IMR-90 (cell line): ENCODE measurements around the gene SLC26A1. TPM values are rescaled to one million over a fixed set of nuclear protein-coding genes. Genes with fewer than 3 reads are reported as not detected.

ENCODE experiments used
- ATAC-seq: fragments of 200-7000 bp; cut with Tn5 transposase; 2 replicates; pipeline ENCODE4 v1.9.1; 2020; ENCODE audit warnings: low read depth, mild to moderate bottlenecking, moderate library complexity
- BruUV-seq: library from RNA; stranded (reverse); fragments of 400-500 nt; replicated peaks from 2 replicates; lab custom pipeline; 2021; lab: Mats Ljungman, UMichigan
- CTCF ChIA-PET: fragments of 300-600 bp; formaldehyde crosslinking; extraction: SDS; loops from one replicate; lab custom pipeline; 2021; ENCODE audit warnings: antibody characterized with exemption; lab: Yijun Ruan, JAX
- POLR2A ChIA-PET: fragments of 300-600 bp; sonication (Branson Sonifier 250); formaldehyde crosslinking; loops from one replicate; lab custom pipeline; 2022; ENCODE audit warnings: antibody characterized with exemption; ENCODE audit not compliant: unreplicated experiment; lab: Charles Lee
- DNase-seq: peaks from one replicate; pipeline ENCODE4 v3.0.0; 2013
- H2AFZ ChIP-seq: replicated peaks from 2 replicates; pipeline ENCODE3; 2013; ENCODE audit warnings: low read length, mild to moderate bottlenecking; ENCODE audit not compliant: poor library complexity
- H2AK5ac ChIP-seq: 2 replicates; pipeline ENCODE4 v1.6.1; 2013; ENCODE audit warnings: low read depth, low read length, inconsistent platforms
- H2AK9ac ChIP-seq: replicated peaks from 2 replicates; pipeline ENCODE3; 2013; ENCODE audit warnings: mild to moderate bottlenecking, low read depth, low read length, moderate library complexity; ENCODE audit not compliant: poor library complexity
- H2BK120ac ChIP-seq: 2 replicates; pipeline ENCODE4 v1.6.1; 2013; ENCODE audit warnings: low read depth, low read length, inconsistent platforms
- H2BK15ac ChIP-seq: 3 replicates; pipeline ENCODE4 v1.6.1; 2013; ENCODE audit warnings: low read depth, low read length, inconsistent platforms
- H2BK20ac ChIP-seq: 2 replicates; pipeline ENCODE4 v1.6.1; 2013; ENCODE audit warnings: low read depth, mild to moderate bottlenecking, inconsistent platforms, low read length, moderate library complexity
- H2BK5ac ChIP-seq: 2 replicates; pipeline ENCODE4 v1.6.1; 2013; ENCODE audit warnings: mild to moderate bottlenecking, low read depth, low read length, inconsistent platforms; ENCODE audit not compliant: poor library complexity, severe bottlenecking
- H3K14ac ChIP-seq: replicated peaks from 2 replicates; pipeline ENCODE4 v1.6.1; 2013; ENCODE audit warnings: low read depth, low read length, inconsistent platforms
- H3K18ac ChIP-seq: 2 replicates; pipeline ENCODE4 v1.6.1; 2013; ENCODE audit warnings: low read depth, low read length, control low read depth
- H3K23ac ChIP-seq: 2 replicates; pipeline ENCODE4 v1.6.1; 2013; ENCODE audit warnings: low read depth, low read length, inconsistent platforms
- H3K27ac ChIP-seq: 2 replicates; pipeline ENCODE4 v1.5.1; 2013; ENCODE audit warnings: mild to moderate bottlenecking, control low read depth, low read length; ENCODE audit not compliant: insufficient read depth
- H3K27me3 ChIP-seq: 2 replicates; pipeline ENCODE4 v1.6.1; 2013; ENCODE audit warnings: low read length; ENCODE audit not compliant: control insufficient read depth, insufficient read depth
- H3K36me3 ChIP-seq: 2 replicates; pipeline ENCODE4 v1.6.1; 2013; ENCODE audit warnings: low read length, mixed read lengths; ENCODE audit not compliant: control insufficient read depth, insufficient read depth
- H3K4ac ChIP-seq: 2 replicates; pipeline ENCODE4 v1.6.1; 2013; ENCODE audit warnings: low read depth, low read length, inconsistent platforms
- H3K4me1 ChIP-seq: 2 replicates; pipeline ENCODE4 v1.6.1; 2013; ENCODE audit warnings: low read length, mixed read lengths; ENCODE audit not compliant: control insufficient read depth, insufficient read depth
- H3K4me2 ChIP-seq: 2 replicates; pipeline ENCODE4 v1.6.1; 2013; ENCODE audit warnings: low read depth, mild to moderate bottlenecking, control low read depth, low read length, moderate library complexity
- H3K4me3 ChIP-seq: 2 replicates; pipeline ENCODE4 v1.5.1; 2013; ENCODE audit warnings: low read depth, mild to moderate bottlenecking, control low read depth, low read length, moderate library complexity; ENCODE audit not compliant: insufficient read depth
- H3K56ac ChIP-seq: 2 replicates; pipeline ENCODE4 v1.6.1; 2013; ENCODE audit warnings: low read length, inconsistent platforms; ENCODE audit not compliant: insufficient read depth; ENCODE audit errors: extremely low read depth
- H3K79me1 ChIP-seq, 2 experiments: 2 replicates each; pipeline ENCODE4 v1.6.1; 2013; ENCODE audit warnings: low read length in 2 of 2, inconsistent platforms in 1 of 2, low read depth in 1 of 2
- H3K9ac ChIP-seq: 2 replicates; pipeline ENCODE4 v1.6.1; 2013; ENCODE audit warnings: low read depth, low read length, control low read depth
- H3K9me1 ChIP-seq: 2 replicates; pipeline ENCODE4 v1.6.1; 2013; ENCODE audit warnings: low read length, inconsistent platforms; ENCODE audit not compliant: insufficient read depth
- H3K9me3 ChIP-seq: 2 replicates; pipeline ENCODE4 v1.6.1; 2013; ENCODE audit warnings: low read length; ENCODE audit not compliant: control insufficient read depth, insufficient read depth
- H4K20me1 ChIP-seq: 2 replicates; pipeline ENCODE4 v1.6.1; 2013; ENCODE audit warnings: low read length, inconsistent platforms; ENCODE audit not compliant: insufficient read depth
- H4K5ac ChIP-seq: 2 replicates; pipeline ENCODE4 v1.6.1; 2013; ENCODE audit warnings: mild to moderate bottlenecking, low read depth, low read length, control low read depth
- H4K8ac ChIP-seq, 2 experiments: 2 replicates each; pipeline ENCODE4 v1.6.1; 2013; ENCODE audit warnings: low read depth in 2 of 2, low read length in 2 of 2, control low read depth in 1 of 2, inconsistent platforms in 1 of 2
- H4K91ac ChIP-seq: 2 replicates; pipeline ENCODE4 v1.6.1; 2013; ENCODE audit warnings: low read depth, low read length, inconsistent platforms; ENCODE audit not compliant: insufficient read depth
- BHLHE40 ChIP-seq: fragments of 150-350 bp; IDR thresholded peaks from 2 replicates; pipeline ENCODE4 v1.6.1; 2016; ENCODE audit warnings: mild to moderate bottlenecking, low read depth, low read length
- CEBPB ChIP-seq: IDR thresholded peaks from 2 replicates; pipeline ENCODE4 v1.6.1; 2012; ENCODE audit warnings: low read depth, low read length, improper control_type of control experiment
- CHD1 ChIP-seq: IDR thresholded peaks from 2 replicates; pipeline ENCODE4 v1.6.1; 2012; ENCODE audit warnings: low read depth, low read length, improper control_type of control experiment
- MAFK ChIP-seq: IDR thresholded peaks from 2 replicates; pipeline ENCODE4 v1.6.1; 2012; ENCODE audit warnings: low read depth, low read length, improper control_type of control experiment
- MAZ ChIP-seq: IDR thresholded peaks from 2 replicates; pipeline ENCODE4 v1.6.1; 2012; ENCODE audit warnings: low read depth, mild to moderate bottlenecking, low read length, improper control_type of control experiment, moderate library complexity, borderline replicate concordance
- MXI1 ChIP-seq: IDR thresholded peaks from 2 replicates; pipeline ENCODE4 v1.6.1; 2012; ENCODE audit warnings: low read depth, mild to moderate bottlenecking, low read length, moderate library complexity, borderline replicate concordance
- NFE2L2 ChIP-seq: fragments of 150-350 bp; IDR thresholded peaks from 2 replicates; pipeline ENCODE4 v1.6.1; 2016; ENCODE audit warnings: low read depth, mild to moderate bottlenecking, low read length
- RAD21 ChIP-seq: IDR thresholded peaks from 2 replicates; pipeline ENCODE4 v1.6.1; 2012; ENCODE audit warnings: low read length, improper control_type of control experiment
- RCOR1 ChIP-seq: IDR thresholded peaks from 2 replicates; pipeline ENCODE4 v1.6.1; 2012; ENCODE audit warnings: mild to moderate bottlenecking, low read length, improper control_type of control experiment; ENCODE audit not compliant: insufficient replicate concordance
- RFX5 ChIP-seq: IDR thresholded peaks from 2 replicates; pipeline ENCODE4 v1.8.0; 2012; ENCODE audit warnings: low read depth, mild to moderate bottlenecking, low read length, moderate library complexity
- SMC3 ChIP-seq: fragments of 150-350 bp; IDR thresholded peaks from 2 replicates; pipeline ENCODE4 v1.6.1; 2016; ENCODE audit warnings: low read depth, mild to moderate bottlenecking, antibody characterized with exemption, low read length, moderate library complexity
- WGBS, 2 experiments: methylation state at CpG; one replicate each; pipeline versions ENCODE4 v1.1.5 to v1.1.7; 2013; ENCODE audit warnings: missing lambda C conversion rate in 2 of 2; ENCODE audit not compliant: insufficient read length in 1 of 2; ENCODE audit errors: extremely low coverage in 2 of 2; 5-methylcytosine and 5-hydroxymethylcytosine counted together
- dilution Hi-C: fragments of 300-500 bp; cut with HindIII; formaldehyde crosslinking; loops from one replicate; pipeline ENCODE4 v1.14.3; 2018; ENCODE audit warnings: low sequenced_read_pairs; ENCODE audit not compliant: unreplicated experiment
- in situ Hi-C: fragments of 300-500 bp; cut with MboI; formaldehyde crosslinking; loops from 3 replicates; pipeline ENCODE4 v1.14.3; 2019; ENCODE audit warnings: low sequenced_read_pairs, inconsistent platforms, mixed read lengths
- intact Hi-C: fragments of 100-400 bp; cut with micrococcal nuclease; formaldehyde crosslinking; loops from 2 replicates; pipeline ENCODE4 v1.10.0; 2022
- polyA plus RNA-seq, 3 experiments: library from polyadenylated mRNA; depleted of rRNA; stranded (reverse); fragments of >200 nt; gene quantifications; 2 replicates each; pipeline ENCODE4 v1.2.3, GENCODE V29; 2012; ENCODE audit warnings: low replicate concordance in 1 of 3
- total RNA-seq: library from RNA; depleted of rRNA; stranded (reverse); fragments of >200 nt; gene quantifications from 2 replicates; pipeline ENCODE4 v1.2.3, GENCODE V29; 2012
- TF ChIP-seq, protein P1 (sequence below): fragments of 150-350 bp; IDR thresholded peaks from 2 replicates; pipeline ENCODE4 v1.6.1; 2017; ENCODE audit warnings: mild to moderate bottlenecking, antibody characterized with exemption, low read length, low read depth
- TF ChIP-seq, protein P2 (sequence below): fragments of 150-350 bp; IDR thresholded peaks from 2 replicates; pipeline ENCODE4 v1.6.1; 2016; ENCODE audit warnings: low read depth, mild to moderate bottlenecking, low read length, moderate library complexity, borderline replicate concordance
- TF ChIP-seq, protein P3 (sequence below): conservative IDR thresholded peaks from 2 replicates; pipeline ENCODE4 v1.5.1; 2012; ENCODE audit warnings: mild to moderate bottlenecking, low read depth, low read length, improper control_type of control experiment

The SLC26A1 gene
- total and polyA plus RNA-seq, 2 of the 4 experiments (the other 2 are of a cell fraction) = 0.09 TPM; not detected in 1

DNA sequence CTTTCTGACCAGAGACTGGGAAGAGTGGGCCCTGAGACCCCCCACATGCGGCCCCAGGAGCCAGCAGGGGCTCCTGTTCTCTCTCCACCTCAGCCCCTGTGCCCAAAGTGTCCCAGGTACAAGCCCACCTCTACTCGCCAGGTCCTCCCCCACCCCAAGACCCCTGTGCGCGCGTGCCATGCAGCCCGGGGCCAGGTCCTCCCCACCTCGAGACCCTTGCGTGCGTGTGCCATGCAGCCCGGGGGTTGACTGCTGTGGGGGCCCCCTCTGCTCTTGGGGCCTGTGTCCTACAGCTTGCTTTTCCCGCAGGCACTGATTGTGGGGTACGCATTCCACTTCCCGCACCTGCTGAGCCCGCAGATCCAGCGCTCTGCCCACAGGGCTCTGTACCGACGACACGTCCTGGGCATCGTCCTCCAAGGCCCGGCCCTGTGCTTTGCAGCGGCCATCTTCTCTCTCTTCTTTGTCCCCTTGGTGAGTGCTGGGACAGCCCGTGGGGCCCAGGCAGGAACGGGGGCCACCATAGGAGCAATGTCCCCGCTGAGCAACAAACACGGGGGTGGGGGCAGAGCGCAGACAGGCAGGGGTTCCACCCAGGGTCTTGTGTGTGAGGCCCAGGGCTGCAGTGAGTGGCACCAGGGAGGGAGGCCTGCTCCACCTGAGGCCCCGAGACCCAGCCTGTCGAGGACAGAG is 40.2 kb downstream of the SLC26A1 start:
- Histone ChIP-seq H2BK15ac (no peak overlapping the region), H4K20me1 (peaks cover 7% of the 10 kb centered on the region; the same call in 1 of the 2 replicates), H3K27me3 (no peaks in the 10 kb centered on the region), H2AK9ac (peak overlapping the region; percentile 37), H3K23ac (no peak overlapping the region), H3K56ac (no peak overlapping the region), H2AK5ac (no peak overlapping the region), H3K9me1 (0 out of 2 replicates have a peak, but pooled peaks cover 5% of the 10 kb centered on the region), H4K5ac (no peak overlapping the region), H3K79me1 (no peaks in the 10 kb centered on the region), H2BK5ac (no peak overlapping the region), H4K8ac (no peak overlapping the region), H3K4ac (no peak overlapping the region), H3K9ac (no peak overlapping the region), H2AFZ (no peak overlapping the region), H2BK20ac (no peak overlapping the region), H3K4me2 (no peak overlapping the region), H3K36me3 (peaks cover 13% of the 10 kb centered on the region), H4K91ac (no peak overlapping the region), H3K14ac (no peak overlapping the region), H3K4me3 (no peak overlapping the region), H3K27ac (no peak overlapping the region), H3K18ac (no peak overlapping the region), H3K9me3 (no peaks in the 10 kb centered on the region), H3K4me1 (no peaks in the 10 kb centered on the region), H2BK120ac (no peak overlapping the region)
- no peak for TF ChIP-seq NFE2L2
- no peak for TF ChIP-seq MAZ
- no peak for TF ChIP-seq BHLHE40
- no peak for TF ChIP-seq MAFK
- no peak for TF ChIP-seq MXI1
- TF ChIP-seq RFX5 = no peak
- TF ChIP-seq SMC3 = no peak
- TF ChIP-seq, protein P1, sequence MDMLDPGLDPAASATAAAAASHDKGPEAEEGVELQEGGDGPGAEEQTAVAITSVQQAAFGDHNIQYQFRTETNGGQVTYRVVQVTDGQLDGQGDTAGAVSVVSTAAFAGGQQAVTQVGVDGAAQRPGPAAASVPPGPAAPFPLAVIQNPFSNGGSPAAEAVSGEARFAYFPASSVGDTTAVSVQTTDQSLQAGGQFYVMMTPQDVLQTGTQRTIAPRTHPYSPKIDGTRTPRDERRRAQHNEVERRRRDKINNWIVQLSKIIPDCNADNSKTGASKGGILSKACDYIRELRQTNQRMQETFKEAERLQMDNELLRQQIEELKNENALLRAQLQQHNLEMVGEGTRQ = no peak
- TF ChIP-seq, protein P2, sequence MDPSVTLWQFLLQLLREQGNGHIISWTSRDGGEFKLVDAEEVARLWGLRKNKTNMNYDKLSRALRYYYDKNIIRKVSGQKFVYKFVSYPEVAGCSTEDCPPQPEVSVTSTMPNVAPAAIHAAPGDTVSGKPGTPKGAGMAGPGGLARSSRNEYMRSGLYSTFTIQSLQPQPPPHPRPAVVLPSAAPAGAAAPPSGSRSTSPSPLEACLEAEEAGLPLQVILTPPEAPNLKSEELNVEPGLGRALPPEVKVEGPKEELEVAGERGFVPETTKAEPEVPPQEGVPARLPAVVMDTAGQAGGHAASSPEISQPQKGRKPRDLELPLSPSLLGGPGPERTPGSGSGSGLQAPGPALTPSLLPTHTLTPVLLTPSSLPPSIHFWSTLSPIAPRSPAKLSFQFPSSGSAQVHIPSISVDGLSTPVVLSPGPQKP = no peak
- no peak for TF ChIP-seq CHD1
- TF ChIP-seq, protein P3, sequence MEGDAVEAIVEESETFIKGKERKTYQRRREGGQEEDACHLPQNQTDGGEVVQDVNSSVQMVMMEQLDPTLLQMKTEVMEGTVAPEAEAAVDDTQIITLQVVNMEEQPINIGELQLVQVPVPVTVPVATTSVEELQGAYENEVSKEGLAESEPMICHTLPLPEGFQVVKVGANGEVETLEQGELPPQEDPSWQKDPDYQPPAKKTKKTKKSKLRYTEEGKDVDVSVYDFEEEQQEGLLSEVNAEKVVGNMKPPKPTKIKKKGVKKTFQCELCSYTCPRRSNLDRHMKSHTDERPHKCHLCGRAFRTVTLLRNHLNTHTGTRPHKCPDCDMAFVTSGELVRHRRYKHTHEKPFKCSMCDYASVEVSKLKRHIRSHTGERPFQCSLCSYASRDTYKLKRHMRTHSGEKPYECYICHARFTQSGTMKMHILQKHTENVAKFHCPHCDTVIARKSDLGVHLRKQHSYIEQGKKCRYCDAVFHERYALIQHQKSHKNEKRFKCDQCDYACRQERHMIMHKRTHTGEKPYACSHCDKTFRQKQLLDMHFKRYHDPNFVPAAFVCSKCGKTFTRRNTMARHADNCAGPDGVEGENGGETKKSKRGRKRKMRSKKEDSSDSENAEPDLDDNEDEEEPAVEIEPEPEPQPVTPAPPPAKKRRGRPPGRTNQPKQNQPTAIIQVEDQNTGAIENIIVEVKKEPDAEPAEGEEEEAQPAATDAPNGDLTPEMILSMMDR = no peak
- TF ChIP-seq CEBPB = no peak
- TF ChIP-seq RCOR1 = no peak
- TF ChIP-seq RAD21 = no peak
- DNase-seq (no peak), ATAC-seq (no peak)
- POLR2A ChIA-PET = no interaction called here
- no TSS peak for BruUV-seq
- CTCF ChIA-PET = no interaction called here
- WGBS, 2 experiments = 94% methylated on average over 21 of the region's 28 CpGs; no CpG with 5 or more reads in 1 of the 2 experiments
- intact Hi-C loops = no loop called here
- dilution Hi-C loops = no loop called here
- in situ Hi-C loops = no loop called here
